Activated CD4-positive, CD25-positive, alpha-beta regulatory T cell treated with anti-CD3 and anti-CD28 coated beads, Interleukin-2, amount 50 U/mL, for 24 hours (primary cell): ENCODE measurements around the gene PARP12.

Experiments
- ATAC-seq, 2 donors: fragments of 150-1000 bp; cut with Tn5 transposase; one replicate each; pipeline ENCODE4 v1.10.0; 2021; ENCODE audit warnings: mild to moderate bottlenecking in 1 of 2, moderate library complexity in 1 of 2

PARP12 gene

DNA sequence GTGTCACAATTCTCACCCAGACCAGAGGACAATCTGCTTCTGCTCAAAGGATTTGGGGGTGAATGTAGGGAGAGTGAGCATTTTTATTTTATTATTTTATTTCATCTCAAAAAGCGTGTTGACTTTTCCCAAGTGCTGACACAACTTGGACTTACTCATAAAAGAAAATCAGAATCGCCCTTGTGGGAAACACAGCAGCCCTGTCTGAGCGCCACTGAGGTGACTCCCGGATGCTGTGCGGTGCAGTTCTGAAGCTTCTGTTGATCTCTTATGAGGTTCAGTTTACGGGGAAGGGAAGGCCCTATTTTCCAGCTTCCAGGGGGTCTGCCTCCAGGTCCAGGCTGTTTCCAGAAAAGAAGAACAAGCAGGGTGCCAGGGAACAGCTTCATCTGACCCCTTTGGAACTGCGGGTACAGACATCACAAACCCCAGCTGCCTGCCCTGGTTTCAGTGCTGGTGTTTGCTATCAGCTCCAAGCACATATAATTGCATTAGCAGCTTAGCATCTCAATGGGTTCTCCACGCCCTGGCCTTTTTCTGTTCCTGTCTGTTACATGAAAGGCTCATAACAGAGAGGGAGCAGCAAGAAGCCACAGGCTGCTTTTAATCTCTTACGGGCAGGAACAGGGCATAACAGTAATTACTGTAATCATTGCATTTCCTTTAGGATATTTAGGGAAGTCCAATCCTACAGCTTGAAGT lies 52.4 kb downstream of the PARP12 start:
- ATAC-seq = no peak

DNA sequence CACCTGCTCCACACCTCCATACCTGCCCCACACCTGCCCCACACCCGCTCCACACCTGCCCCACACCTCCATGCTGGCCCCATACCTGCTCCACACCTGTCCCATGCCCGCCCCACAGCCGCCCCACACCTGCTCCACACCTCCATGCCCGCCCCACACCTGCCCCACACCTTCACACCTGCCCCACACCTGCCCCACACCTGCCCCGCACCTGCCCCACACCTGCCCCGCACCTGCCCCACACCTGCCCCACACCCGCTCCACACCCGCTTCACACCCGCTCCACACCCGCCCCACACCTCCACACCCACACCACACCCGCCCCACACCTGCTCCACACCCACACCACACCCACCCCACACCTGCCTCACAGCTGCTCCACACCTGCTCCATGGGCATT lies 53.0 kb downstream of the PARP12 start:
- no peak for ATAC-seq

DNA sequence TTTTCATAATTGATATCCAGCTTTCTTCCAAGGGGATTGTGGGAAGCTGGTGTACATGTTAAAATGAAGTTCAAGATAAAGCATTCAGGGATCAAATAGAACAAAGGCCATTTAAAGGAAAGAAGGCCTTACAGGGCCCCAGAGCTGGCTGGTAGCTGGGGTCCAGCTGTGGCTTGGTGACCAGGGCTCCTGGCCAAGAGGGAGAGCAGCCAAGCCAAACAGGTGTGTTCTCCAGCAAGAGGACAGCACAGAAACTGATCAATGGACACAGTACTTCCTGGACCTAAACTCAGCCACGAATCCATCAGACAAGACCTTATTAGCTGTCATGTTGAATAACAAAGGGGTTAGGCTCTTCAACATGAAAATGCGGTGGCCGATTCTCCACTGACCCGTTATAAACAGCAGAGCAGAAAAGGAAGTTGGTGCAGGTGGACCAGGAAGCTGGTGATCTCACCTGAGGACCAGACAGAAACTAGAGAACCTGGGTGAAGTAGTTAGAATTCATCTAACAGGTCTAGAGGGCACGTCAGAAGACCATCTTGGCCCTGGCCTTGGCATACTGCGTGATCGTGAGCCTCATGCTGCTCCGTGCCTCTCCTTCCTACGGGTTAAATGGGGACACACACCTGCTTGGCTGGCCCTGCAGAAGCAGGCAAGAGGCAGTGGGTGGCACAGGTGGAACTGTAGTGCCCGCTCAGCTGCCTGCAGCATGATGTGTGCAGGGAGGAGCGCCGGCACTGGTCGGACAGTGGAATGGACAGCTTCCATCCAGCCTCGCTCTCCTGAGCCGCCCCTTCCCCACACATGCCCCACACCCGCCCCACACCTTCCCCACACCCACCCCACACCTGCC lies 53.8 kb downstream of the PARP12 start:
- no peak for ATAC-seq

DNA sequence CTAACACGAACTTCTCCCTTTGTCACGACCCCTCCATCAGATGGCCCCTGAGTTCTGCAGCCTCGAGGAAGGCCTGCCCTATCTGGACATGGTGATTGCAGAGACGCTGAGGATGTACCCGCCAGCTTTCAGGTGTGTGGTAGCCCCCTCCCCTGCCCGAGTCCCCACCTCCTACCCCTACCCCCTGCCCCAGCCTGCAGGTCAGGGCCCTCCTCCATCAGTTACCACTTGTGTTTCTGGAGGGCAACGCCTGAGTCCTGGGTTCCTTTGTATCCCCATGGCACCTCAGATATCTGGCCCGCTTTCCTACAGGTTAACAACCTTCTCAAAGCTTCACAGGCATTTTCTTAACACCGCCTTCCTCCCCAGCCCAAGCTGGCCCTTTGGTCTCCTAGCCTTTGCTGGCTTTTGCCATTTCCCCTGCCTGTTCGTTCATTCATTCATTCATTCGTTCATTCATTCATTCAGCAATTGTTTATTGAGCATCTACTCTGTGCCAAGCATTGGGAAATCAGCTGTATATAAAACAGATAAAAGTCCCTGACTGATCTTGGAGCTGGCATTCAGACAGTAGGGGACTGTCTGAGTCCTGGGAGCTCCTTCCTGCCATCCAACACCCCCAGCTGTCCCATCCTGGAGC lies 55.6 kb downstream of the PARP12 start:
- ATAC-seq = no peak

DNA sequence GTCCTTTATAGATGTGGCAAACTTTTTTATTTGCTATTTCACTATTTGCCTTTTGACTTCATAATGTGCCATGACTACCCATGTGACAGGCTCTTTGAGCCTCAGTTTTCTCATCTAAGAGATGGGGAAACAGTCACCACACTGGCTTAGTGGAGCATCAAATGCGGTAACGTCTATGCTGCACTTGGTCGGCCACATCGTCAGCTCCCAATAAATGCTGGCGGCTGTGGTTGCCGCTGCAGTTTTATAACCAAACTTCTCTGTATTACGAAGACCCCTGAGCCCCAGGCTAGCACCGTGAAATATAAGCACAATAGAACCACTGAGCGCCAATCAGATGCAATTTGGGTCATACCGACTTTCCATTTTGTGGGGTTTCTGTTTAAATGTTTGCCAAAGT lies 56.2 kb downstream of the PARP12 start:
- no peak for ATAC-seq

DNA sequence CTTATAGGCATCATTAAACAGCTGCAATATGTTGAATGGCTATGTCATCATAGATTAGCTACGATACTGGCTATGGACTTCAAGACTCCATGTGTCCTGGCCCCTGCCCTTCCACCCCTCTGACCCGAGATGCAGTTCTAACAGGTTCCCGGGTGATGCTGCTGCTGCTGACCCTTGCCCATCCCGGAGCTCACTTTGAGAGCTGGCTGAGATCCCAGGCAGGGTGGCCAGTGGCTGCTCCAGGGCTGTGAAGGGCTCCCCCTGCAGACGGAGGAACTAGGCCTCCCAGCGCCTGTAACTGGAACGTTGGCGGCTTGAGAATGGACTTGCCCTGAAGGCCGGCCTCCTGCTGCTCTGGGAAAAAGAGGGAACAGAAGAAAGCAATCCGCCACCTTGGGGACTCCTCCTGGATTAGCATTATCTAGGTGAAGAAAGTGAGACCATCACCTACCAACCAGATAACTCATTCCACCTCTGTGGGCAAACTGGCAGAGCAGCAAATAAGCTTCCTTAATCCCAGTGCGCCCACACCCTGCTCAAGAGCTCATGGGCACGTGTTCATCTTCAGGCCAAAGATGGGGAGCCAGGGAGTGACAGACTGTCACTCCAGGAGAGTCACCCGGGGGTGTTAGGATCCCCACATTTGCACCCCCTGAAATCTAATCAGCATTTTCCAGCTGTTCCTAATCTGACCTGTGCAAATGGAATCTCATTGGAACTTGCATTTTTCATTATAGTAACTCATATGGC lies 56.8 kb downstream of the PARP12 start:
- ATAC-seq = no peak

DNA sequence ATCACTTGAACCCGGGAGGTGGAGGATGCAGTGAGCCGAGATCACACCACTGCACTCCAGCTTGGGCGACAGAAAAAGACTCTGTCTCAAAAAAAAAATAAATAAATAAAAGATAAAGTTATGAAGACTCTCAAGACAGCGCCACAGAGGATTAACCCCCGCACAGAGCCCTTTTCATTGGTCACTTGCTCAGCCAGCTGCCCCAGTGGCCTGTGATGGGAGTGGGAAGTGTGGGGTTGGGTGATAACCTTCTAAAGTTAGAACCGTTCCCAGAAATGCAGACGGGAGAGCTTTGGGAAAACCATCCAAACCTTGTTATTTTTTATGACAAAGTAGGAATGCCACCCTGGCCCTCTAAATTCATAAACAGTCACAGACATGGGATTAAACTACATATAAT lies 57.4 kb downstream of the PARP12 start:
- no peak for ATAC-seq

DNA sequence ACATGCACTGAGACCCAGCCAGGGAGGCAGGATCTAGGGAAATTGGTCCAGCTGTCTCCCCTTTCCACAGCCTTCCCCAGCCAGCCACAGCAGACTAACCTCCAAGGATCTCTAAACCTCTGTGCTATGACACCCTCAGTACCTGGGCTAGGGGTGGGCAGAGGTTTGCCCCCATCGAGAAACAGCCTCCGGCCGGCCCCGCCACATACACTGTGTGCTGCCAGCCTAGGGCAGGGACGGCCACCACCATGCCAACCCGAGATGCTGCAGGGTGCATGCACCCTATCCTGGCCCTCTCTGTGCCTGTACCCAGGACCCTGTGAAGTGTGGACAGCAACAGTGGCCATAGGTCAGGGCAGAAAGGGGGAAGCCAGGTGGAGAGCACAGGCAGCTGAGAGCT lies 58.1 kb downstream of the PARP12 start:
- no peak for ATAC-seq

DNA sequence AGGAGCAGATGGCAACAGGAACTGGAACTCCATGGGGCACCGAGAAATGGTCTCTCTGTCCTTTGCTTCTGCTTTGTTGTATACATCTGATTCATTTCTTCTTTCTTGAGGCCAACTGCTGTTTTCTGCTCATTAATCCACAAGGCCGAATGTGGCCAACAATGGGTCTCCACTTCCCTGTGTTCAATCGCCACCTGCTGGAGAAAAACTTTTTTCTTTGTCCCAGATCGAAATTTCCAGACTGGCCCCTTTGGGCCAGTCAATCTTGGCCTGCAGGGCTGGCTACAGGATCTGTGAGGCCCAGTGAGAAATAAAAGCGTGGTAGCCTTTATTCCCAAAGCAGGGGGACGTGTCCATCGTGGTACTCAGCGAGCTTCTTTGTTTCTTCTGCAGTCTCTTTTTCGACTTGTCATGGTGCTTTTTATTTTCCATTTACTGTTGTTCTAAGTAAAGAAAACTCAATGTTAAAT lies 58.8 kb downstream of the PARP12 start:
- ATAC-seq = no peak

DNA sequence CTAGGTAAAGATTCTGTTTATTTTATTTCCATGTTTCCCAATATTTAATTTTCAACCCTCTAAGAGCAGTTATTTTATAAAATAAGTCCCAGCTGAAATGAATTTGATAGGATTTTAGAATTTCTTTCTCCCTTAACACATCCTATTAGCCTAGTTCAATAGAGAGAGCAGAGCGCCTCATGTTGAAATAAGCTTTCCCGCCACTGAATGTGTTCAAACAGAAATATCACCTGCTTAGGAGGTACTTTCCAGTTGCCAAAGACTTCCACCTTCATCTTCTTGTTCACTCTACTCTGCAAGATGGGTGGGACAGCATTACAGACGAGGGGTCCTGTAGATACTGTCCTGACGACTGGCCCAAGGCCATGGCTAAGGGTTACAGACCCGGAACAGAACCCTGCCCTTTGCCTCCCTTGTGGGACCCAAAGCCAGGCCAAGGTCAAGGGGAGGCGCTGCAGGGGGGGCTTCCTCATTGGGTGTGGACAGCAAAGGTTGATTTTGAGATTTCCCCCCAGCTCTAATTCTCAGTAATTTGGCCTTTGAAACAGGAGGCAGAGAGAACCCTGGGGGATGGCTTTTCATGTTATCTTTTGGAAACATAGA lies 62.0 kb downstream of the PARP12 start:
- ATAC-seq = no peak

DNA sequence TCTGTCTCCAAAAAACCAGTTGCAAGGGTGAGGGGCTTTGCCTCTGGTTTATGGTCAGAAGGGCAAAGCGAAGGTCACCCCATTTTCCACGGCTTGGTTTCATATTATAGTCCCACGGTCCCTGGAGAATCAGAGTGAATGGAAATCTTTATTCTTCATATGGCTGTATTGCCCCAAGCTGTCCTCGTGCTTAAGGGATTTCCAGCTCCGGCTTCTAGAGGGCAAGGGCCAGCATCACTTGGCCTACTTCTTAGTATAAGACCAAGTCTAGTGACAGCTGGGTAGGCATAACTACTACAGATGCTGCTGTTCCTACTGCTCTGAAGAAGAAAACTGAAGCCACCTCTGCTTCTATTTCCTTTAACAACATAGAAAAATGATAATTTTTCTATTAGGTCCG lies 63.2 kb downstream of the PARP12 start:
- no peak for ATAC-seq

DNA sequence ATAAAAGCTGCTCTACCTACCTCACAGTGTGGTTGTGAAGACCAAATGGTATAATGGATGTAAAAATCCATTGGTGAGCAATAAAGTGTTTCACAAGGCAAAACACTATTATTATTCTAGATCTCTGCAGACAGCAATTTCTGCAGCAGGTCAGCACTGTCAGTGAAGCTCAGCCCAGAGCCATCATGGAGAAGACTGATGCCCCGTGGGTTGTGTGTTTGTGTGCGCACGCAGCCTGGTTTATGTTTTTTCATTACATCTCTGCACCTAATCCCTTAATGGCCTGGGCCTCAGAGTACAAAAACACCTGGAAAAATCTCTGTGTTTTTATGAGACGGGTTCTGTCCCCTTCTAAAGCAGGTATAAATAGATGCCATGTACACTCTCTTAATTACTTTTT lies 64.2 kb downstream of the PARP12 start:
- ATAC-seq = no peak

DNA sequence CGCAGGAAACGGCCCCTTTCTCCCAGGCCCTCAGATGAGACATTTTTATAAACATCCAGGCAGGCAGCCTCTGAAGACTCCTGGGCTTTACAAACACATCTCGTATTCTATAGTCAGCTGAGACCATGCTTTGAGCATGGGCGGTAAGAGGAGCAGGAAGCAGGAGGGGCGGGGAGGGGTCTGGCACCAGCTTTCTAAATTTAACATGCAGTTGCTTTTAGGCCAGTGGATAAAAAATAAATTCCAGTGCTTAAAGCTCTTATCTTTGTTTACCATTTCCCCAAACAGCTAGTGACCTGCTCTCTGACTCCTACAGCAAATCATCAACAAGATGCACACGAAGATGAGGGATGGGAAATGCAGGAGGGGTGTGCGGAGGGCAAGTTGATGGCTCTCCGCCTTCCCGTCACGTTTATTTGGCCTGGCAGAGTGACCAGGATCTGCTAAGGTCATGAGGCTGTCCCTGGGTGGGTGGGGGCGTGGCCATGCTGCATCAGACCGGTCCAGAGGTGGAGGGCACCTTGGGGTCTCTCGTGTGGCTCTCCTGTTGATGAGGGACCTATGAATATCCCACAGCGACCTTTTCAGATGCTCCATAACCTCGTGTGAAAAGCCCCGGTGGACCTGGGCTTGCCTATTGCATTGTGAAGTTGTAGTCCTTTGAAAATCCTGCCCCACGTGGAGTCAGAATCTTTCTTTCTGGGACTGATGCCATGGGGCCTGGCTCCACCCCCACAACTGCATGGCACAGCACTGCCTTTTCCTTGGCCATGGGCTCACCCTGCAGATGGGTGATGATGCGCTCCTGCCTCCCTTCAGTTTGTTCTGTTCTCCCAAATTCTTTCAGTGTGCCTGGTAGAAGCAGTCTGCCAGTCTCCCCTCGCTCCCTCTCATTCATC lies 67.5 kb downstream of the PARP12 start:
- no peak for ATAC-seq

DNA sequence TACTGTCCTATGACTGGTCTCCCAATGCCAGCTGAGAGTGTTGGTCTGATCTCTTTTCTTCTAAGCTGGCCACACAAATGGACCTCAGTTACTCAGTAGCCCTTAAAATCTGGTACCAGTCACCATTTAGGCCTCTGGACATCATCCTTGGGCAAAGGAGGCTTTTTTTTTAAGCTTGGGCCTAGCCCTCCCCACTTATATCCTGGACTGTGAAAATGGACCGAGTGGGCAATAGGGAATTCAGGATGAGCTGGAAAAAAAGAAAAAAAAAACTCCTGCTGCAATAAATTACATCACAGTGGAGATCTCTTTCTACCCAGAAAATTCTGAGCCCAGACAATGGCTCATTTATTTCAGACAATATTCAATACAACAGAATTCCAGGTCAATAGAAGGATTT lies 68.4 kb downstream of the PARP12 start:
- no peak for ATAC-seq

DNA sequence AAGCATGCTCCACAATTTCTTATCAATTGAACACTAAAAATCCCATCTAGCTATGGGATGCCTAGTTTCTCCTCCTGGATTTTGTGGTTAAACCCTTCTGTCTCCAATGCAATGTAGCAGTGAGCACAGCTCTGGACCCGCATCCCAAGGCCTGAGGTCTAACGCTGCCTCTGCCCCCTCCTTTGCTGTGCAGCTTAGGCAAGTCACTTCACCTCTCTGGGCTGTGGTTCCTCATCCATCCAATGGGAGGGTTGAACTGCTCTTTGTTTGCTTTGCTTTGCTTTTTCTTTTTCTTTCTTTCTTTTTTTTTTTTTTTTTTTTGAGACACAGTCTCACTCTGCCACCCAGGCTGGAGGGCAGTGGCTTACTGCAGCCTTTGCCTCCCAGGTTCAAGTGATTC lies 69.2 kb downstream of the PARP12 start:
- no peak for ATAC-seq

DNA sequence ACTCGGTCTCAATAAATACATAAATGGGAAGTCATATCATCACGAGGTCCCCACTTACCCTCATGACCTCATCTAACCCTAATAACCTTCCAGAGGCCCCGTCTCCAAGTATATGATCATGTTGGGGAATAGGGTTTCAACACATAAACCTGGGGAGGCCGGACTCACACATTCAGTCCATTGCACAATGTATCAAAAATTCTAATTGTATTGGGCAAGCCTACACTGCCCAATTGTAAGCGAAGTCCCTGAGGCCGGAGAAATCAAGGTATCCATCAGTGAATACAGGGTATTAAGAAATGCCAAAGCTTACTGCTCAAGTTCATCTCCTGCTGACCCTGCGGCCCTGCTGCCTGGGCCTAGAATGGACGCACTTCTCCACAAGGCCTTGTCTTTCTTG lies 69.6 kb downstream of the PARP12 start:
- no peak for ATAC-seq

DNA sequence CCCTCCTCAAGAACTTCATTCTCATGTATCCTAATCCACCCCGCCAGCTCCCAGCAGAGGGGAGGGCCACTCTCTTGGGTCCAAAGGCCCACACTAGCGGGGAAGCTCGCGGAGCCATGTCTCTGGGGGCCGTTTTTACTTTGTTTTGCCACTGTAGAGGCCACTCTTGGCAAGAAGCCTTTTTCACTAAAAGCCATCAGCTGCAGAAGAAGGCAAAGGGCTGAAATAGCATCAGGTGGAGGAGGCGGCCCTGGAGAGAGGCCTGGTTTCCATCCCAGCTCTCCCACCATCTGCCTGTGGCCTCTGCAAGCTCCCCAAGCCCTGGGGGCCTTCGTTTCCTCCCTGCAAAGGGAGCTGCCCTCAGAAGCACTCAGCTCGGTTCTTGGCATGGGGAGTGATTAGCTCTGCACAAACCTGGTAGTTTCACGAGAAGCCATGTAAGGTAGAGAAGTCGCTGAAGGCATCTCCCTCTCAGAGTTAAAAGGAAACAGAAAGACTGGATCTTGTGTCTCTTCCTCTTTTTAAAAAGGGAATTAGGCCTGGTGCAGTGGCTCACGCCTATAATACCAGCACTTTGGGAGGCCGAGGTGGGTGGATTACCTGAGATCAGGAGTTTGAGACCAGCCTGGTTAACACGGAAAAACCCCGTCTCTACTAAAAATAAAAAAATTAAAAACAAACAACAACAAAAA lies 70.3 kb downstream of the PARP12 start:
- no peak for ATAC-seq

DNA sequence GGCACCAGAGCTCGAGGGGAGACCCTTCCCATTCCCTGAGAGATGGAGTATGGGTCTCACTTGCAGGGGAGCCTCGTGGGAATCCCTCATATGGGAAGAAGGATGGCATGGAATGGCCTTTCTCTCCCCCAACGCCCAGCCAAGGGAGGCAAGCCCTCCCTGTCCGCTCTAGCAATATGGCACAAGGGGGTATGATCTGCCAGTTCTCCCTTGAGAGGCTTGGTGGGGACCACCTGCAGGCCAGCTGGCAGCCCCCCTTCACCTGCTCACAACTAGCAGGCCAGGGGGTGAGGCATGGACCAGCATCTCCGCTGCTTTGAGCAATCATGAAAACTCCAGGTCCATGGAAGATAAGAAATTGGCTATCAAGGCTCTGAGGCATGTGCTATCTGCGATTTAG lies 70.8 kb downstream of the PARP12 start:
- no peak for ATAC-seq

DNA sequence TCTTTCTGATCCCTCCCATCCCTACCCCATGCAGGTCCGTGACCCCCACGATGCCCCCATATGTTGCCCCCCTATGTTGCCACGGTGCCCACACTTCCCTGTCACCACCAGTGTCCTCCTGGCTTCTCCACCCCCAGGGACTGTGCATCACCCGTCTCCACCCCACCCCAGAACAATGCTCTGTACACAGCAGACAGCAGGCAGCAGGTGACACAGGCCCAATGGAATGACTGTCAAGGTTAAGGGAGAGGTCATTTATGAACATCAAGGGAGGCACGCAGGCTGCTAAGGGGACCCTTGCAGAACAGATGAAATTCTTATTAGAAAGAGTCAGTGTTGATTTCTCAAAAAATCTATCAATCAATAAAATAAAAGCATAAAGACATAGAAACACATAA lies 71.5 kb downstream of the PARP12 start:
- ATAC-seq = no peak

DNA sequence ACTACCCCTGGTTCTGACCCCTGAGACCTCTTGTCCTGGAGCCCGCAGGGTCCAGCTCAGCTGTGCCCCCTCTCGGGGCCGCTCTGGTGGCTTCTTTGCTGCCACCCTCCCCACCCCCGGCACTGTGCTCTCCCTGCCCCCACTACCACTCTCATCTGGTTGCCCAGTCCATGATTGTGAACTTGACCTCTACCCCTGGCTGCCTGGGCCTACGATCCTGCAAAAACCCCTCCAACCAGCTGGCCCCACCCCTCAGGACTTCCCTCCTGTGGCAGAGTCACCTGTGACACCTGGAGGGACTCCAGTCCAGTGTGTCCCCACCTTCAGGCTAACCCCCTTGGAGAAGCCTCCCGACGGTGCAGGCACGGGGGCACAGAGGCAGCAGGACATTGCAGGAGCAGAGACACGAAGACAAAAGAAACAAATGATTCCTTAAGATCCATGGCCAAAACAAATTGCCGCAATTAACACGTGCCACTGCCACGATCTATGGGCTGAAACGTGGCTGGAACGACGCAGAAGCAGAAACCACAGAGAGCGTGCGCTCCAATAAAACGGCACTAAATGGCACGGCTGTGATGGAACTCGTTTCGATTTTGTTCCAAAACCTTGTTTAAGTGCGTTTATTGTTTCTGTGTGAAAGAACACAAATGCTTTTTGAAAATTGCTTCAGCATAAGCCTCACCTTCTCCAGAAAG lies 72.0 kb downstream of the PARP12 start:
- ATAC-seq = no peak
